ENCODE results near the gene LACTB.
"Not testable (repeated sequence)": the region's sequence is repeated elsewhere in the genome, so short reads cannot be mapped to it uniquely, and the experiment has no call there.

LACTB gene

DNA sequence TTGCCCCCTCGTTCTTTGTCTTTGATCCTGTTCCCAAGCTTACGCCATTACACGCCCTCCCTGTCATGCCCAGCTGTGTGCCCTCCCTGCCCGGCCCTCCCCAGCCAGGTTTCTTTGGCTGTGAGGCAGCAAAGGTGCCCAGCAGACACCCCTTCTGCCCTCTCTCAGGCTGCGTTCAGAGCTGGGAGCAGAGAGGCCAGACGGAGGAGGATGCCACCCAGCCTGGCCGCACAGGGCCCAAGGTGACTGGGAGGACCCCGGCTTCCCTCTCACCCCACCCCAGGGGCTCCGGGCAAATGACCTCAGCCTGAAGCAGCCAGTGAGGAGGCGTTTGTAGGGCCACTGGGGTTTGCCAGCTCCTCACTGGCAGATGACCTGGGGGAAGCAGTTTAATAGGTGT is 30.8 kb upstream of the LACTB start:
- H3K36me3 ChIP-seq (ENCODE audit: control insufficient read depth, insufficient read depth, low read length): no peaks in the 10 kb centered on the region
- H3K4me3 ChIP-seq (ENCODE audit: low read depth, low read length): no peak overlapping the region
- no peak overlapping the region for H3K9ac ChIP-seq (ENCODE audit: low read length)
- H3K9me3 ChIP-seq (ENCODE audit: control insufficient read depth, insufficient read depth, low read depth, low read length): no peaks in the 10 kb centered on the region
- peaks cover 44% of the 10 kb centered on the region for H3K4me1 ChIP-seq (ENCODE audit: control insufficient read depth, insufficient read depth, low read length)
- no peaks in the 10 kb centered on the region for H3K27me3 ChIP-seq (ENCODE audit: control insufficient read depth, insufficient read depth, low read length)
- H3K27ac ChIP-seq (ENCODE audit: low read depth, low read length): no peak overlapping the region

DNA sequence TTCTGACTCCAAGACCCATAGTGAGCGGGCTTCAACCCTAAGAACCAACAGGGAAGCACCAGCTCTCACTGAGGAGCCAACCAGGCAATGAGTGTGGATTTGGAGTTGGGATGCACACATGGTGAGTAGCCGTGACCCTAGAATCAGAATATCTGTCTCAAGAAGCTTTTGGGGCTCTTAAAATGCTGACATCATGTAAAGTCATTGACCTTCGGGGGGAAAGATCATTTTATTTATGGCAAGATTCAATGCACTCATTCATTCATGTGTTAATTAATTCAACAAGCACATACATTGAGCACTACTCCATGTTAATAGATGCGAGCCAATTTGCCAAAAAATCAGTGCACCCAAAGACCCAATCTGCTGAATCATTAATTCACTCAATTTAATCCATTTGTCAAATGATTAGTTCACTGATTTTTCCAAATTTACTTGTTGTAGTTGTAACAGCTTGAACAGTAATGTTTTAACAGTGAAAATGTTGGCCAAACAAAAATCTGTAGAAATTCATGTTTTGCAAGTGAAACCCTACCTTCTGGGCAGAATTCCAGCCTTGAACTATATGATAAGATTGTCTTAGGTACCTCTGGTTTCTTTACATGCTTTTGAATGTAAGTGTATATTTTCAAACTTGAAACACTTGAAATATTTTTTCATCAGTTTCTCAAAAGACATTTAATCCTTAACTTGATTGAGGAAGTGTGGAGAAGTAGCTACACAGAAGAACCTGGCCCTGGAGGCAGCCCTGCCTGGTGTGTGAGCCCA is 29.8 kb upstream of the LACTB start:
- Histone ChIP-seq H3K9ac (ENCODE audit: low read length) (no peak overlapping the region), H3K27me3 (ENCODE audit: control insufficient read depth, insufficient read depth, low read length) (no peaks in the 10 kb centered on the region), H3K36me3 (ENCODE audit: control insufficient read depth, insufficient read depth, low read length) (no peaks in the 10 kb centered on the region), H3K27ac (ENCODE audit: low read depth, low read length) (no peak overlapping the region), H3K4me3 (ENCODE audit: low read depth, low read length) (no peak overlapping the region), H3K9me3 (ENCODE audit: control insufficient read depth, insufficient read depth, low read depth, low read length) (no peaks in the 10 kb centered on the region), H3K4me1 (ENCODE audit: control insufficient read depth, insufficient read depth, low read length) (peaks cover 37% of the 10 kb centered on the region)

DNA sequence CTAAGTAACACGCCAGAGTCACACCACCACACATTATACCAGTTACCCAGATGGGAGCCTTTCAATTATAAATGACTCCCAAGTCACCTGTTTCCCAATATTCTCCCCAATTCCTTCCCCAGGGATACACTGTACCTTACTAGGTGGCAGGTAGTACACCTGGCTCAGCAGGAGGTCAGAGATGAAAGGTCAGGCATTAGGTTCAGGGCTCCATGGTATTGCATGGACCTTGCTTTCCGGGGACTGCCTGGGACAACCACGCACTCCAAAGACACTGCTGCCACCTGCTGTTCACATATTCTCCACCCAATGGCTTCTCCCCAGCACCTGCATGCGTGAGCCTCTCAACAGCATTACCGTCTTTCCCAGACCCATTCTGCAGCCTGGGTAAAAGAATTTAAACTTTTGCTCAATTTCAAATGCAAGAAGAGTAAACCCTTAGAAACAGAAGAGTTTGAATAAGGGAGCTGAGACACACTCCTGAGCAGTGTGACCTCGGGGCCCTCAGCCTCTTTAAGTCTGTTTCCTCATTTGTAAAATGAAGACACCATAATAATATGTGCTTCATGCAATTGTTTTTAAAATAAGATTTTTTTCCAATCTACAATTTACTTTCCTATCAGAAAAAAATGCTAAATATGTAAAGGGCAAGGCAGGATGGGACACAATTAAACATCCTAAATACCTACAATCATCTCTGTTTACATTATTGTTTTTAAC is 28.0 kb upstream of the LACTB start:
- Histone ChIP-seq H3K36me3 (ENCODE audit: control insufficient read depth, insufficient read depth, low read length) (no peaks in the 10 kb centered on the region), H3K9me3 (ENCODE audit: control insufficient read depth, insufficient read depth, low read depth, low read length) (peaks cover 3% of the 10 kb centered on the region), H3K9ac (ENCODE audit: low read length) (no peak overlapping the region), H3K4me3 (ENCODE audit: low read depth, low read length) (no peak overlapping the region), H3K4me1 (ENCODE audit: control insufficient read depth, insufficient read depth, low read length) (peaks cover 25% of the 10 kb centered on the region), H3K27ac (ENCODE audit: low read depth, low read length) (no peak overlapping the region), H3K27me3 (ENCODE audit: control insufficient read depth, insufficient read depth, low read length) (no peaks in the 10 kb centered on the region)

DNA sequence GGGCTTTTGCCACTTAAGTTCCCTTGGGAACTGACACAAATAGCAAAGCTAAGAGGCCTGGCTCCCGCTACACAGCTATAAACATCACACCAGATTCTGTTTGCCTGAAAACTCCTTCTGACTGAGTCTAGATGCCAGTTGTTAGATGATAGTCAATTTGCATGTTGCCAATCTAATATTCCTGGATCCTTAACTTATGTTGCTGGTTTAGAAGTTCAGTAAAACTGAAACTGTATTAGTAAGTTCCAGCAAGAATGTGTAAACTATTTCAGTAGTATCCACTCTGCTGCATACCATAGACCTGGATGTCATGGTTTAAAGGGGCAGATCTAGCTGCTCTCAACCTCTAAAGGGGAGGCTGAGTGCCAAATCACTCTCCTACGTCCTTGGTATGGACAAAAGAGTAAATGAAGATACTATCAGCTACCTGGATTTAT is 27.1 kb upstream of the LACTB start:
- H3K9me3 ChIP-seq (ENCODE audit: control insufficient read depth, insufficient read depth, low read depth, low read length): peaks cover 3% of the 10 kb centered on the region
- no peak overlapping the region for H3K9ac ChIP-seq (ENCODE audit: low read length)
- H3K4me3 ChIP-seq (ENCODE audit: low read depth, low read length): no peak overlapping the region
- no peak overlapping the region for H3K27ac ChIP-seq (ENCODE audit: low read depth, low read length)
- no peaks in the 10 kb centered on the region for H3K27me3 ChIP-seq (ENCODE audit: control insufficient read depth, insufficient read depth, low read length)
- H3K36me3 ChIP-seq (ENCODE audit: control insufficient read depth, insufficient read depth, low read length): no peaks in the 10 kb centered on the region
- H3K4me1 ChIP-seq (ENCODE audit: control insufficient read depth, insufficient read depth, low read length): peaks cover 16% of the 10 kb centered on the region

DNA sequence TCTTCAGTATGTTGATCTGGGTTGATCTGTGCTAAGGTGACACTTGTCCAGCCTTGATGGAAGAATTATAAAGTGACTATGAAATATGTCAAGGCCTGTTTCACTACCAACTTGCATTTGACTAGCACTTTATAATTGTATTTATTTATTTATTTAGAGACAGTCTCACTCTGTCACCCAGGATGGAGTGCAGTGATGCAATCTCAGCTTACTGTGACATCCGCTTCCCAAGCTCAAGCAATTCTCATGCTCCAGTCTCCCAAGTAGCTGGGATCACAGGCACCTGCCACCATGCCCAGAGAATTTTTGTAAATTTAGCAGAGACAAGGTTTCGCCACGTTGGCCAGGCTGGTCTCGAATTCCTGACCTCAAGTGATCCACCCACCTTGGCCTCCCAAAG is 25.5 kb upstream of the LACTB start:
- H3K4me3 ChIP-seq (ENCODE audit: low read depth, low read length): no peak overlapping the region

DNA sequence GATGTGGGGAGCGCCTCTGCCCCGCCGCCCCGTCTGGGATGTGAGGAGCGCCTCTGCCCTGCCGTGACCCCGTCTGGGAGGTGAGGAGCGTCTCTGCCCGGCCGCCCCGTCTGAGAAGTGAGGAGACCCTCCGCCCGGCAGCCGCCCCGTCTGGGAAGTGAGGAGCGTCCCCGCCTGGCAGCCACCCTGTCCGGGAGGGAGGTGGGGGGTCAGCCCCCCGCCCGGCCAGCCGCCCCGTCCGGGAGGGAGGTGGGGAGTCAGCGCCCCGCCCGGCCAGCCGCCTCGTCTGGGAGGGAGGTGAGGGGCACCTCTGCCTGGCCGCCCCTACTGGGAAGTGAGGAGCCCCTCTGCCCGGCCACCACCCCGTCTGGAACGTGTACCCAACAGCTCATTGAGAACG is 22.8 kb upstream of the LACTB start:
- not testable (repeated sequence) for H3K36me3 ChIP-seq (ENCODE audit: control insufficient read depth, insufficient read depth, low read length); H3K4me1 ChIP-seq (ENCODE audit: control insufficient read depth, insufficient read depth, low read length); H3K9ac ChIP-seq (ENCODE audit: low read length); H3K27me3 ChIP-seq (ENCODE audit: control insufficient read depth, insufficient read depth, low read length); H3K27ac ChIP-seq (ENCODE audit: low read depth, low read length); H3K9me3 ChIP-seq (ENCODE audit: control insufficient read depth, insufficient read depth, low read depth, low read length); H3K4me3 ChIP-seq (ENCODE audit: low read depth, low read length)

More for the DNA sequence above, 25.5 kb upstream of the LACTB start:
- no peaks in the 10 kb centered on the region for H3K36me3 ChIP-seq (ENCODE audit: control insufficient read depth, insufficient read depth, low read length)
- peaks cover 3% of the 10 kb centered on the region; the same call in 1 of the 2 replicates for H3K4me1 ChIP-seq (ENCODE audit: control insufficient read depth, insufficient read depth, low read length)
- H3K9me3 ChIP-seq (ENCODE audit: control insufficient read depth, insufficient read depth, low read depth, low read length): peaks cover 3% of the 10 kb centered on the region
- no peak overlapping the region for H3K27ac ChIP-seq (ENCODE audit: low read depth, low read length)
- H3K27me3 ChIP-seq (ENCODE audit: control insufficient read depth, insufficient read depth, low read length): no peaks in the 10 kb centered on the region
- no peak overlapping the region for H3K9ac ChIP-seq (ENCODE audit: low read length)

DNA sequence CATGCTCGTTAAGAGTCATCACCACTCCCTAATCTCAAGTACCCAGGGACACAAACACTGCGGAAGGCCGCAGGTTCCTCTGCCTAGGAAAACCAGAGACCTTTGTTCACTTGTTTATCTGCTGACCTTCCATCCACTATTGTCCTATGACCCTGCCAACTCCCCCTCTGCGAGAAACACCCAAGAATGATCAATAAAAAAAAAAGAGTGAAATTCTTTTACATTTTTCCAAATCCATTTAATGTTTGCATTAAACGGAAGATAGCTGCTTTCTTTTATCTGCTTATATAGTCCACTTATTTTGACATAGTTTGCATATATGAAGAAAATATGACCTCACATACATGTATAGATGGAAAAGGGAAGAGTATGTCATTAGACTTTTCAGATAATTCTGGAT is 22.1 kb upstream of the LACTB start:
- not testable (repeated sequence) for H3K9ac ChIP-seq (ENCODE audit: low read length); H3K27ac ChIP-seq (ENCODE audit: low read depth, low read length); H3K27me3 ChIP-seq (ENCODE audit: control insufficient read depth, insufficient read depth, low read length); H3K4me1 ChIP-seq (ENCODE audit: control insufficient read depth, insufficient read depth, low read length); H3K4me3 ChIP-seq (ENCODE audit: low read depth, low read length); H3K36me3 ChIP-seq (ENCODE audit: control insufficient read depth, insufficient read depth, low read length); H3K9me3 ChIP-seq (ENCODE audit: control insufficient read depth, insufficient read depth, low read depth, low read length)

DNA sequence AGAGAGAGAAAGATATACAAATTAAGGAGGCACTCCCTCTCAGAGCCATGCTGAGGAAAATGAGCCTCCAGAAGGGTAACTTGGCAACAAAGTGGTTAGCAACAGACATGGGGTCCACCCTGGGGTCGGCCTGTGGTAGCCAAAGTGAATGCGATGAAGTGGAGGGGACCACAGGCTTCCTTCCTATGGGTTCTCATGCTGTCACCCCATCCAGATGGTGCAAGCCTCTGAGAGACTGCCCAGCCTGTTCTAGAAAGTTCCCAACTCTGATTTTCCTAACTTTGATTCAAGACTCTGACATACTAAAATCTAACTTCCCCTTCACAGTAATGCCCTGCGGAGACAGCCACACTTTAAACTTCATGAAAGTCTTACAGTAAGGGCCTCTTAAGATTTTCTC is 18.2 kb upstream of the LACTB start:
- no peak overlapping the region for H3K9ac ChIP-seq (ENCODE audit: low read length)
- H3K4me3 ChIP-seq (ENCODE audit: low read depth, low read length): no peak overlapping the region

DNA sequence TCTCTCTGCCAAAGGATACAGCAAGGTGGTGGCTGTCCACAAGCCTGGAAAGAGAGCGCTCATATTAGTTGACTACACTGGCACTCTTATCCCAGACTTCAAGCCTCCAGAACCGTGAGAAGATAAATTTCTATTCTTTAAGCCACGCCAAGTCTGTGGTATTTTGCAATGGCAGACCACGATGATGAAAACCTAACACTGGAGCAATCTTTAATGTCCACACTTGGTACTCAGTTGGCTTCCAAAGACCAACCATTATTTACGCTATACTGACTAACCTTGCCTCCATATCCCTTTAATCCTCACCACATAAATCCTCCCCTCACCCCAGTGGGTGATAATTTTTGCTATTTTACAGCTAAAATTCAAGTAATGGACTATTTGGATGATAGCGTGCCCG is 16.9 kb upstream of the LACTB start:
- Histone ChIP-seq H3K4me3 (ENCODE audit: low read depth, low read length) (no peak overlapping the region), H3K9me3 (ENCODE audit: control insufficient read depth, insufficient read depth, low read depth, low read length) (no peaks in the 10 kb centered on the region), H3K4me1 (ENCODE audit: control insufficient read depth, insufficient read depth, low read length) (no peaks in the 10 kb centered on the region), H3K9ac (ENCODE audit: low read length) (no peak overlapping the region), H3K27ac (ENCODE audit: low read depth, low read length) (no peak overlapping the region), H3K27me3 (ENCODE audit: control insufficient read depth, insufficient read depth, low read length) (no peaks in the 10 kb centered on the region), H3K36me3 (ENCODE audit: control insufficient read depth, insufficient read depth, low read length) (no peaks in the 10 kb centered on the region)

More for the DNA sequence above, 18.2 kb upstream of the LACTB start:
- Histone ChIP-seq H3K4me1 (ENCODE audit: control insufficient read depth, insufficient read depth, low read length) (no peaks in the 10 kb centered on the region), H3K36me3 (ENCODE audit: control insufficient read depth, insufficient read depth, low read length) (no peaks in the 10 kb centered on the region), H3K9me3 (ENCODE audit: control insufficient read depth, insufficient read depth, low read depth, low read length) (no peaks in the 10 kb centered on the region), H3K27ac (ENCODE audit: low read depth, low read length) (no peak overlapping the region), H3K27me3 (ENCODE audit: control insufficient read depth, insufficient read depth, low read length) (no peaks in the 10 kb centered on the region)

DNA sequence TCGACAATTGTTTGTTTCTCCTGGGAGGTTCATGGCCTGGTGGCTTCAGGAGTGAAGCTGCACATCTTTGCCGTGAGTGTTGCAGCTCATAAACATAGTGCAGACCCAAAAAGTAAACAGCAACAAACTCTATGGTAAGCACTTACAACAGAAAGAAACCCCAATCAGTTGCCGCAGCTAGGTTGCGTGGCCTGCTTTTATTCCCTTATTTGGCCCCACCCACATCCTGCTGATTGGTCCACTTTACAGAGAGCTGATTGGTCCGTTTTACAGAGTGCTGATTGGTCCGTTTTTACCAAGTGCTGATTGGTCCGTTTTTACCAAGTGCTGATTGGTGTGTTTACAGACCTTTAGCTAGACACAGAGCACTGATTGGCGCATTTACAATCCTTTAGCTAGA is 16.3 kb upstream of the LACTB start:
- not testable (repeated sequence) for H3K4me3 ChIP-seq (ENCODE audit: low read depth, low read length); H3K4me1 ChIP-seq (ENCODE audit: control insufficient read depth, insufficient read depth, low read length); H3K27ac ChIP-seq (ENCODE audit: low read depth, low read length); H3K36me3 ChIP-seq (ENCODE audit: control insufficient read depth, insufficient read depth, low read length); H3K9ac ChIP-seq (ENCODE audit: low read length); H3K9me3 ChIP-seq (ENCODE audit: control insufficient read depth, insufficient read depth, low read depth, low read length); H3K27me3 ChIP-seq (ENCODE audit: control insufficient read depth, insufficient read depth, low read length)

DNA sequence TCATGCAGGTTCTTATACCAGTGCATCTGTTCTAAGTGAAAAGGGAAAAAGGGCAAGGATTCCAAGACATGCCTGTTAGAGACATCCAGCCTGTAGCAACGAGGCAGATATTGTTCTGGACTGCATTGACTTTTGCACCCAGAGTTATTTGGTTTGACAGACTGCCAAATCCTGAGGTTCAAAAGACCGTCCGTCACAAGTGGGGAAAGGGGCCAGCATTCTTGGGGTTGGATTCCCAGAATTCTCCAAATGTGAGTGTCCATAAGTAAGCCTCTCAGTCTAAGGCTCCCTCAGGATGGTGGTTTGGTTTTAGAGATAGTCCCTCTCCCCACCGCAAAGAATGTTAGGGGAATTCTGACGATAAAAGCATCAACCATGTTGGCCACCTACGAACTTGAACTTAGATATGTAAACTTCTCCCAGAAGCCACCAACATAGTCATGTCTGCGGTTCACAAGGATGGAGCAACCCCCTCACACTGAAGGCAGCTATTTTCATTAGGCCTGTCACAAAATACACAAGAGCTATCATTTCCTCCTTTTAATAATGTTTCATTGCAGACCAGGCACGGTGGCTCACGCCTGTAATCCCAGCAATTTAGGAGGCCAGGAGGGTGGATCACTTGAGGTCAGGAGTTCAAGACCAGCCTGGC is 13.6 kb upstream of the LACTB start:
- no peak overlapping the region for H3K27ac ChIP-seq (ENCODE audit: low read depth, low read length)
- no peak overlapping the region for H3K9ac ChIP-seq (ENCODE audit: low read length)

More for the DNA sequence above, 13.6 kb upstream of the LACTB start:
- peaks cover 2% of the 10 kb centered on the region; the same call in 1 of the 2 replicates for H3K4me1 ChIP-seq (ENCODE audit: control insufficient read depth, insufficient read depth, low read length)
- no peaks in the 10 kb centered on the region for H3K9me3 ChIP-seq (ENCODE audit: control insufficient read depth, insufficient read depth, low read depth, low read length)
- no peaks in the 10 kb centered on the region for H3K36me3 ChIP-seq (ENCODE audit: control insufficient read depth, insufficient read depth, low read length)
- no peak overlapping the region for H3K4me3 ChIP-seq (ENCODE audit: low read depth, low read length)
- H3K27me3 ChIP-seq (ENCODE audit: control insufficient read depth, insufficient read depth, low read length): no peaks in the 10 kb centered on the region

Measured in HUES6 (cell line).